ENCODE results near the gene RXFP2. TPM values are rescaled to one million over a fixed set of nuclear protein-coding genes. Genes with fewer than 3 reads are reported as not detected.

RXFP2 gene
- total and polyA plus RNA-seq, 2 donors (not counting 3 experiments of a cell fraction or from before 2014, with no cell fraction given): not detected

- ChIA-PET POLR2A (no interaction called here), CTCF (interaction anchor here (1.0 kb wide), 1 partner anchor 263 kb away, joined by 3 read pairs; no protein-coding TSS in a partner anchor)
- Histone ChIP-seq H3K9me3 (replicated peaks; ENCODE audit: control insufficient read depth, insufficient read depth, low read length) (no peaks in the 10 kb centered on the region), H3K9ac (replicated peaks; ENCODE audit: extremely low read depth, insufficient read depth, low read length) (no peak overlapping the region), H3K4me1 (ENCODE audit: control insufficient read depth, extremely low read depth, insufficient read depth, low read length) (no peaks in the 10 kb centered on the region), H2AFZ (ENCODE audit: low read depth, low read length) (no peak overlapping the region), H3K4me2 (ENCODE audit: insufficient read depth, low read length) (no peak overlapping the region), H3K27ac (ENCODE audit: insufficient read depth, low read depth, low read length) (no peak overlapping the region), H3K4me3 (replicated peaks in 1 of 3; ENCODE audit: insufficient read depth in 1 of 3, low read depth in 1 of 3, low read length in 3 of 3) (no peak overlapping the region), H3K9me1 (replicated peaks; ENCODE audit: control insufficient read depth, extremely low read depth, insufficient read depth, low read length) (no peaks in the 10 kb centered on the region), H4K20me1 (replicated peaks; ENCODE audit: control insufficient read depth, extremely low read depth, insufficient read depth, low read length) (no peaks in the 10 kb centered on the region), H3K27me3 (ENCODE audit: control insufficient read depth in 2 of 2, insufficient read depth in 2 of 2, low read length in 2 of 2) (peaks cover 10 to 11% of the 10 kb centered on the region in 2 experiments), H3K79me2 (ENCODE audit: control insufficient read depth, insufficient read depth, low read length) (no peaks in the 10 kb centered on the region), H3K36me3 (ENCODE audit: control insufficient read depth in 2 of 2, extremely low read depth in 1 of 2, insufficient read depth in 2 of 2, low read length in 2 of 2) (no peaks in the 10 kb centered on the region)
- DNase-seq (ENCODE audit: low read depth, low spot score) (no peak), FAIRE-seq (no peak)
- TF ChIP-seq EZH2 (IDR thresholded peaks at IDR 0.05; ENCODE audit: borderline replicate concordance, low read depth, low read length, severe bottlenecking): no peak
- no peak for TF ChIP-seq MYC (IDR thresholded peaks at IDR 0.05; ENCODE audit: low read depth, low read length)
- no peak for TF ChIP-seq POLR2AphosphoS5 (IDR thresholded peaks at IDR 0.05; ENCODE audit: insufficient read depth, low read depth, low read length)
- no peak for TF ChIP-seq FOS (IDR thresholded peaks at IDR 0.05; ENCODE audit: borderline replicate concordance, insufficient read depth, low read length)
- TF ChIP-seq CTCF (IDR thresholded peaks at IDR 0.05; ENCODE audit: extremely low read depth in 1 of 2, insufficient read depth in 1 of 2, low read depth in 1 of 2, low read length in 2 of 2): no peak
- no peak for TF ChIP-seq JUN (IDR thresholded peaks at IDR 0.05; ENCODE audit: borderline replicate concordance, insufficient read depth, insufficient read length, low read depth)
- TF ChIP-seq POLR2A (IDR thresholded peaks at IDR 0.05; ENCODE audit: low read depth, low read length): no peak
- no peak for TF ChIP-seq MAX (IDR thresholded peaks at IDR 0.05; ENCODE audit: insufficient read depth, insufficient read length)
- TF ChIP-seq GATA2 (IDR thresholded peaks at IDR 0.05; ENCODE audit: insufficient read depth, insufficient read length, low read depth, low read length): no peak
- dilution Hi-C loops (cut with MboI; ENCODE audit: extremely low pct_ligation_motif_present, low sequenced_read_pairs) (no loop called here), intact Hi-C loops (cut with micrococcal nuclease) (no loop called here)
- no TSS peak for BruUV-seq (replicated peaks)
These were observed 61.8 kb downstream of the RXFP2 start for GRCh38 chr13:31801088-31801487.

Data from endothelial cell of umbilical vein (primary cell).